CD4-positive, alpha-beta T cell treated with Interferon gamma for 1 hour (primary cell): ENCODE measurements around the gene LYPD1.

Experiments used
- DNase-seq: peaks from one replicate; pipeline ENCODE4 v3.0.0-alpha.2; 2020

The LYPD1 gene

DNA sequence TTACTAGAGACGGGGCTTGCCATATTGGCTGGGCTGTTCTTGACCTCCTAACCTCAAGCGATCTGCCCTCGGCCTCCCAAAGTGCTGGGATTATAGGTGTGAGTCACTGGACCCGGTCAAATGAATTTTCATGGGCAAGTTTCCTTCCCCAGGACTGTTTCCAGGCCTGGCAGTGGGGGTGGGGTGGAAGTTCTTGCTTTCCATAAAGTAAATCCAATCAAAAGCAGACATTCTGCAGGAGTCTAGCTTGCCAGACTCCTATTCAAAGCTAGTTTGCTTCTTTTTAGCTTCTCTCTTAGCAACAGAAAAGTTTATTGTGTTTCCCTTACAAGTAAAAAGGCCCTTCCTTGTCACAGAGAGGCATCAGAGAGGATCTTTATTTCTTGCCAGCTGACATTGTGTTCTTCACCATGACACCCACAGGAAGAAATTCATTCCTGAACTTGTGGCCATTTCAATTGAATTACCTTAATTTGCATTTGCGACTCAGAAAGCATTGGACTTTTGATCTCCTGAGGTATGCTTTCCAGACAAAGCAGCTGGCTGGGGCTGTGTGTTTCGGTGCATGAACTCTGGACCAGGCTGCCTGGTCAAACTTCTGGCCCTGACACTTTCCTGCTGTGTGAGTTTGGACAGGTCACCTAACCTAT lies 37.9 kb downstream of the LYPD1 start:
- DNase-seq, result no peak

DNA sequence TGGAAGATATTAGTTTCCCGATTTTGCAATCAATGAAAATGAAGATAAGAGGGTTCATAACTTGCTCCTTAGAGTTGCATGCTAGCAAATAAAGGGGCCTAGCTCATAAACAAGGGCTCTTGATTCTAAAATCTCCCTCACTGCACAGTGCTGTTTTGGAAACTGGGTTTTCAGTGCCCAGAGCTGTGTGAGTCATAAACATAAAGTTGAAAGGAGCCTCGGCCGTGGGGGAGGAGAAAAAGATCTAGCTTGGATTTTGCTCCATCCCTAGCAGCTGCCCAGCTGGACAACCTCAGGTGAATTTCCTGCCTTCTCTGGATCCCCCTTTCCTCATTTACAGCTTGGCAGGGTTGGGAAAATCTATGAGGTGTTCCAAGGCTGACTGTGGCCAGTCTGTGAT lies 42.5 kb downstream of the LYPD1 start:
- DNase-seq, result no peak

DNA sequence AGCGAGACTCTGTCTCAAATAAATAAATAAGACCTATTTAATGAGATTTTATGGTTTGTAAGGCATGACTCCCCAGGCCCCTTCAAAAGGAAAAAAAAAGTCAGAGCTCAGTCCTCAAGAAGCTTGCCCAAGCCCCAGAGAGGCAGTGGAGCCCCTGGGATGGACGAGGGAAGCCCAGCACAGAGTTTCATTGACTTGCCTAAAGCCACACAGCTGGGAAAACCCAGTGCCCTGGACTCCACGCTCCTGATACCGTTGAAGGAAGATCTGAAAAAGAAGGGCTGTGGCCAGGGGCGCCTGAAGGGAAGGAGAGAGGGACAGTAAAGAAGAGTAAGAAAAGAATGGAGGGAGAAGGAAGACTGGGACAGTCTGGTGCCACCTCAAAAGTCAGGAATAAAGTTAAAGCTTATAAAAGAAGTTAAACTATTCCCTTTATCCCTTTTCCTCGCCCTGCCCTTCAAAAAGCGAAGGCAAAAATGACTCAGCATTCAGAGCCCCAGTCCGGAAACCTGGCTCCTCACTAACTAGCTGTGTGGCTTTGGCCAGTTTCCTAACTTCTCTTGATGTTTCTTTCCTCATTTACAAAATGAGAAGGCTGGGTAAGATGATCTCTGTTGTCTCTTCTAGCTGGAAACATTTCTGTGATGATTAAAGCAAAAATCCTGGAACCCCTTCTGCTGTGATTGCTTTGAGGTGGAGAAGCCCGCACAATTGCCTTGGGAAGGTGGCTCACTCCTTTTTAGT lies 46.7 kb downstream of the LYPD1 start:
- DNase-seq, result no peak

DNA sequence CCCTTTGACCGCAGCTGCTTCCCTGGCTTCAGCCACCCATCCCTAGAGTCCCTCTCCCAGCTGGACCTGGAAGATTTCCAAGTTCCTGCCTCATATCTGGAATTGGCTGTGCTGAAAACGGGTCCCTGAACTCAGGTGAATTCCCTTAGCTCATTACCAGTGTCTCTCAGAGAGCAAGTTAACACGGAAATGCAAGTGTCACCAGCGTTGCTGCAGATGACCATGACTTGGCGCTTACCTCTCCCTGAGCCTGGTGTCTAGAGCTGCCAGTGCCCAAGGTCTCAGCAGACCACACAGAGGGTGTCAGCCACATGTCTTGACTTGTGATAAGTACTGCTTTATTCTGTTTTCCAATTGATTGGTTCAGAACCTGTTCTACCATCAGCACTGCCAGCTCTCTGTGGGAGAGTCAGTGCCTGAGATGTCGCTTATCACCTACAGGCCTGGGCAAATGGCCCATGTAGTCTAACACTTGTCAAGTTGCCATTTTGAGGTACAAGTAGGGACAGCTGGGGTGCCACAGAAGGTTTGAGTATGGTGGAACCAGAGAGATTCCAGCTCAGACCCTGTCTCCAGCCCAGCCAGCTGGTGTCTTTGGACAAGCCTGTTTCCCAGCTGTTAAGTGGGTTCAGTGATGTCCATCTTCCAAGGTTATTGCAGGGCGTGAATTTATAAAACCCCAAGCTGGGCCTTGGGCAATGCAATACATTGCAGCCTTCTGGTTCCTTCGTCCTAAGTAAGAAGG lies 48.7 kb downstream of the LYPD1 start:
- no peak for DNase-seq

DNA sequence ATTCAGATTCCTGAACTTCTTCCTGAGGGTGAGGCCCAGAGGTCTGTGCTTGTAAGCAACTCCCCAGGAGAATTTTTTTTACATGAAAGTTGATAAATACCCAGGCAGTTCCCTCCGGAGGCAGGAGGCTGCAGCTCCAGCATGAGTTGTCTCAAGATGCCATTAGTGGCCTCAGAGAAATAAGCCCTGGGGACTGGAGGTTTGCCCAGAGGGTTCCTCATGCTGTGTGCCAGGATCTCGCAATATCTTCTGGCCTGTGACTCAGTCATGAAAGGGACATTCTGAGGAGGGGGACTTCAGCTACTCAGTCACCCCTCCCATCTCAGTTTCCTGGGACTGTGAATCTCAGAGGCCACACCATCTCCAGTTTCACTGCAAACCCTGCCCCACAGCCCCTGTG lies 49.9 kb downstream of the LYPD1 start:
- no peak for DNase-seq

DNA sequence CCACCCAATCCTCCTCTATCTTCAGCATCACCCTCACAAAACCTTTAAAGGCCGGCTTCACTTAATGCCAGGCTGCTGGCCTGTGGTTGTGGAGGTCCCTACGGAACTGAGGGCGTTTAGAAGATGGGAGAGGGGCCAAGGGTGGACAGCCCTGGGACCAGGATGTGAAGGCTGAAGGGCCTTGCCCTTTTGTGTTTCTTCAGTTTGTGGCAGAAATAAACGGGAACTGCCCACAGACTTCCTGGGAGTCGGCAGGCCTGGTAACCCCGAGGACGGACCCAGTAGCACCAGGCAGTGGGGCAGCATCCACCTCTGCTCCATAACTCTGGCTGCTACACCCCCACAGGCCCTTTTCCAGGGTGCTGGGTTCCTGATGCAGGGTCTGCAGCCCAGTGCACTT lies 51.3 kb downstream of the LYPD1 start:
- no peak for DNase-seq

DNA sequence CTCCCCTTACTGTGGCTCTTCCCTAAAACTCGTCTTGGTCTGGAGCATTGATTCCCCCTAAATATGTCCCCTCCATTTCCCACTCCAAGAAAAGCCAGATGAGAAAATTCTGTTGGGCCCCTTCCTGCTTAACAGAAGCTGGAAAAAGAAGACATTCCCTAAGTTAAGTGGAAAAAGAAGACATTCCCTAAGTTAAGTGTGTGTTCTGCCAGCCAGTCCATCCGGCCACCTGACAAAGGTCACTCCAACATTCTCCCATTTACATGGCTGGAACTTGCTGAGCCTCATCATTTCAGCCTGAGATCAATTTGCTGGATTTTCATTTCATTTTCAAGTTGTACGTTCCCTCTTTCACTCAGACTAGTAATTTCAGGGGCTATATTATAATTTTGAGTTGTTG lies 52.0 kb downstream of the LYPD1 start:
- DNase-seq, result no peak

DNA sequence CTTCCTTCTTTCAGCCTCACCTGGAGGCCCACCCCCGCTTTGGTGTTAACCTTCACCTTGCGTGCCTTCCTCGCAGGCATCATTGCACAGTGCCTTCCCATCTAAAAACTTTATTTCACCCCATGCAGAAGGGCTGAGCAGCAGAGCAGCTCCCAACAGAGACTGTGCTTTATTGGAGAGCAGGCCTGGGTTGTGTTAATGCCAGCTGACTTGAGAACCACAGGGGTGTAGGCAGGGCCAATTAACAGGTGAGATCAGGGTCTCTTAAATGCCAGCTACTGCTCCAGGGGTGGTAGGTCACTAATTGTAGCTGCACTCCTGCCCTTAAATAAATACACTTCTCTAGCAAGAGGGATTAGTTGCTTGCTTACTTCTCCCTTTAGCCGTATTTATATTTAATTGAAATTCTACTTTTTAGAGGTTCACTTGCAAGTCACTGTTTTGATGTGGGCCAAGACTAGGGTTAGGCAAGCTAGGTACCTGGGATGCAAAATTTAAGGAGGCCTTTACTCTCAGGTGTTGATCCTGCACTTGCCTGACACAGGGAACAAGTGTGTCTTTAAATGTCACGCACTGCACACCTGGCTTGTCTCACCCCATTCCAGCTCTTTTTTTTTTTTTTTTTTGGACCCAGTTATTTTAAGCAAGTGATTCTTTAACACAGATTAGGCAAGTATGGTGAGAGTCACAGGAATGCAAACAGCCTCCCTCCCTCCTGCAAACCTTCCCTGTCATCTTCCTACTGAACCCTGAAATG lies 54.5 kb downstream of the LYPD1 start:
- DNase-seq, result no peak

DNA sequence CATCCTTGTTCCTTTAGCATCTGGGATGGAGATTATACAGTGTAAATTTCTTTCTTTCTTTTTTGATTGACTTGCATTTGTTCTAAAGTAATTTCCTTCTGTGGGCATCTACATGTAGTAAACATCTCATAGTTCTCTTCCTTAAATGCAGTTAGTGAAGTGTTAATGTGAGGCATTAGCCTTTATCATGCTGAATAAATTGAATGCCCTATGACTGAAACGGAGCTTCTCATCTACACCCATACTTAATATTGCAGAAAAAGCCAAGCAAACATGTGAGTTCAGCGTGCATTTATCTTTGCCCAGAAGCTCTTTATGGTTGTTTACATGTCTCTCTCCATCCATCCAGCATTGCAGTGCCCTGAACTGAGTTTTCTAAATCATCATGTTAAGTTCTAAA lies 58.3 kb downstream of the LYPD1 start:
- DNase-seq, result no peak

DNA sequence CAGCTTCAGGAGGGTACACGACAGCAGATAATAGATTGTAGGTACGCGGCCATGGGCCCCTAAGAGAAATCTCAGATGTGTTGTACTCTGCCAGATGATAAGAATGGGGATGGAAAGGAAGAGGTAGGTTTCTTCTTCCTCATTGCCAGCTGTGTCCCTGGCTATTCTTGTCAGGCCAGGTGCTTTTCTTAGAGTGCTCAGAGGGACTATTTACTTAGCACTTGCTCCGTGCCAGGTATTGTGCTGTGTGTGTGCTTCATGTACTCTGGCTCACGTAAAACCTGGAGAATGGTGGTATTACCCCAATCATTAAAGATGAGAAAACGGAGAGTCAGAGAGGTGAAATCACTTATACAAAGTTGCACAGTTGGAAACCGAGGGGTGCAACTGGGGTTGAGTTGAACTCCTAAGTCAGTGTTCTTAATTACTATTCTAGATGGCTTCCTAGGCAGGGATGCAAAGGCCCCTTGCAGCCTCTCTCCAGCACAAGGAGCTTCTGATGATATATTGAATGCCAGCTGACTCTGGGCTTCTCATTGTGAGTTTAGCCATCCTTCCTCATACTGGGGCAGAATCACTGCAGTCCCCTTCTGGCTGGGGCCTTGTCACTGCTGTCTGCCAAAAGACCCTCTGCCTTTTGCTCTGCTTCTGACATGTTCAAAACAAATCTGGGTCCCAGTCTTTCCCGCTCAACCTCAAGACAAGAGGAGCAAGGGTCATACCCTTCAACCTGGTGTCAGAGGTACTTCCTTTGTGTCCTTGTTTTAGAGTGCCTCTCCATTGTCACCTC lies 60.7 kb downstream of the LYPD1 start:
- DNase-seq, result no peak

DNA sequence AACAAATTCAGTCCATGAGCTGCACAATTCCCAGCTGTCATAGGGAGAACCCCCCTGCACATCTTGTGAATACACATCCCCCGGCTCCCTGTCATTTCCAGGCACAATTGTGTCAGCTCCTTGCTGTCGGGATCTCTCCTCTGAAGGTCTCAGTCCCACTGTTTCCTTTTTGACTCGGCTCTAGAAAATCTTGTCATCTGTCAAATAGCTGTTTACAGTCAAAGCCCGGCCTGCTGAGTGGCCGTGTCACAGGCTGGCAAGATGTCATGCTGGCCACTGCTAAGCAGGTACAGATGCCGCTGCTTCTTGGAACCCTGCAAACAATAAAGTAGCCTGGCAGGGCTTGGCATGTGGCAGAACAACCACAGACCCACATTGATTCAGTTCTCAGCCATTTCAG lies 61.7 kb downstream of the LYPD1 start:
- DNase-seq, result no peak

DNA sequence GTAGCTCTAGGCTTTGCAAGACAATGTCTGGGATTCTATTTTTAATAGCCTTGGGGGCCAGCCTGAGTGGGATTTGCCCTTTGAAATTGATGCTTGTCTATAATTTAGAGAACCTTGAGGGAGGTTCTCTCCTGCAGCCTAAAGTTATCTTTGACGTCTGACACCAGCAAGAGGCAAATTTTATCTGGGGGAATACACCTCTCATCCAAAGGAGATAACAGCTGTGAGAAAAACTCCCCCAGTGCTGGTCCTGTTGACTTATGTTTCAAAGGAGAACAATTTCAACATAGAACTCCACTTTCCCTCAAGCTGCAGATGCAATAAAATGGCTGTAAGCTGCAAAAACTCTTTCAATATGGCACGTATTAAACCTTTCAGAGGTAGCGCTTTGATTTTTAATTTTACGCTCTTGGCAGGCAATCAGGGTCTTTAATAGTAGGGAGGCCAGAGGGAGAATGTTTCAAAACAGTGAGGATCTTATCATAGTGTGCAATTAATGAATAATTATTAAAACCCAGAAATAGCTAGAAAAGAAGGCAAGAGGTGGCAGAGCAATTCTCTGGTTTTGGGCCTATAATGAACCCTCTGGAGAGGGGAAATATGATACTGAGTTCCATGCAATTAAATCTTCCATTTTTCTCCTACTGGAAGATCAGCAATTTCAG lies 62.4 kb downstream of the LYPD1 start:
- DNase-seq, result no peak

DNA sequence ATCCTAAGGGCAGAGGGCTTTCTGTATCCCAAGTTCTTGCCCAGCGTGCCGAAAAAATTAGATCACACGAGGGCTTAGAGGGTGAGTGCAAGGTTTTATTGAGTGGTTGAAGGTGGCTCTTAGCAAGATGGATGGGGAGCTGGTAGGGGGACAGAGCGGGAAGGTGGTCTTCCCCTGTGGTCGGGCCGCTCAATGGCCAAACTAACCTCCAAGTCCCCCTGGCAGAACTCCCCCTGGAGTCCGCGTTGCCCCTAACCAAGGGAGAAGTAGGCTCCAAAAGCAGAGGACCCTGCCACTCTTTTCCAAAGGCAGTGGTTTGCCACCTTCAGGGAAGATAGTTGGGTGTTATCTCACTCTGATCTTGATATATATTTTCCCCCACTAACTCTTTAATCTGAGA lies 63.4 kb downstream of the LYPD1 start:
- DNase-seq, result no peak

DNA sequence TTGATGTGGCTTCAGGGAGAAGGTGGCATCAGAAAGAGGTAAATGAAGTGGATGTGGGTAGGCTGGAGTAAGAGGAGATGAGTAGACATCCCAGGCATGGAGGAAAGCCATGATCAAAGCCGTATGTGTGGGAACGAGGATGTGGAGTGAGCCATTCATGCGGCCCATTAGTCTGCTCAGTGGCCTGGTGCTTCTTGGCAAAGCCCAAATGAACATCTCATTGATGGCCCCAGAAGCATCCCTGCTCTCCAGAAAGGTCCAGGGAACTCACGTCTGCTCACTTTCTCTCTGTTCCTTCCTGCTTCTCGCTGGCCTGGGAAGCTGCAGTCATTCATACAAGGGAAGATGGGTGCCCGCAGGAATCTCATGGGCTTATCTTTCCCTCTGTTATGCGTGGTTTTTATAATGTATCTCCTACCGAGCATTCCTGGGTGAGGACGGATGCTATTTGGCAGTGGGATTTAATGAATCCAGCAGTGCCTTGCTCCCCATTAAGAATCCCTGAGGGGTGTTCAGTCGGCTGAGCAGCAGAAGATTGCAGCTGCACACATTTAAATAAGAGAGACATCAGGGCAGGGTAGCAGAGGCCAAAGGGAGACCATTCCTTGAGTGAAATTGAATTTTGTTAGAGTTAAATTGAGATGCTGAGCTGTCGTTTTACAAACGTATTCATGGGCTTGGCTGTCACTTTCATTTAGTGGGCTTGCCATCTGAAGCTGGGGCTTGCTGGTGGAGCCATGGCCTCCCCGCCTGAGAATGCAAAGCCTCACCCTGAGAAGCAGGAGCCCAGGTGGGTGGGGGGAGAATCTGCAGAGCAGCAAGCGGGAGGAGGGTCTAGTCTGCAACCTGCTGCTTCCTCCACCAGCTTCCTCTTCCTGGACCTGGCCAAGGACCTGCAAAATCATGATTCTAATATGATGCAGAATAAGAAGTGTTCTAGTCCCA lies 64.5 kb downstream of the LYPD1 start:
- DNase-seq, result no peak

DNA sequence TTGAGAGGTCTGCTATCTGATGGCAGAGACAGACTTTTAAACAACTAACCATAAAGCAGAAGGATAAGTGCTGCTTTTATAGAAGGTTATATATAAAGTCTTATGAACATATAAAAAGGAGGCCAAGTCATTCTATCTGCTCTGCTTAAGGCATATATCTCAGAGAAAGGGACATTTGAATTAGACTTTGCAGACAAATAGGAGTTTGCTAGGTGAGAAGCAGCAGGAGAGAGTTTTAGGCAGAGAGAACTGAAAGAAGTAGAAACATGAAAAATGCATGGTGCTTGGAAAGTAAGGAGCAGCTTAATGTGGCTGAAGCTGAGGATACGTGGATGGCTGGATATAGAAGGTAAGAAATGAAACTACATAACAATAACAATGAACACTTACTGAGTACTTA lies 65.4 kb downstream of the LYPD1 start:
- DNase-seq, result no peak

DNA sequence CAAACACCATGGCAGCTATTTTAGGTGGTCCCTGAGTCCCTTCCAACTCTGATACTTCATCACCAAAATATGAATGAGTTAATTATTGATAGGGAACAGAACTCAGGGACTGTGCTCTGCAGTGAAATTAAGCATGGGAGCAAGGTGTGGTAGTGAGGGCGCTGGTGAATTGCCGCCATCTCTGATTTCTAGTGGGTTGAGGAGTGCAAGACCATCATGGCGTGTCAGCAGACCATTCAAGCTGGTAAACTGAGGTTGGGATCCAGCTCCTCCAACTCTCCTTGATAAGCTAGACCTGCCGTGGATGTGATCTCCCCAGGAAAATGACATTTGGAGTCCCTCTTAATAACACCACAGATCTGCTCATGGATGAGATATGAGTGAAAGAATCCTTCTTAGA lies 70.4 kb downstream of the LYPD1 start:
- DNase-seq, result no peak

DNA sequence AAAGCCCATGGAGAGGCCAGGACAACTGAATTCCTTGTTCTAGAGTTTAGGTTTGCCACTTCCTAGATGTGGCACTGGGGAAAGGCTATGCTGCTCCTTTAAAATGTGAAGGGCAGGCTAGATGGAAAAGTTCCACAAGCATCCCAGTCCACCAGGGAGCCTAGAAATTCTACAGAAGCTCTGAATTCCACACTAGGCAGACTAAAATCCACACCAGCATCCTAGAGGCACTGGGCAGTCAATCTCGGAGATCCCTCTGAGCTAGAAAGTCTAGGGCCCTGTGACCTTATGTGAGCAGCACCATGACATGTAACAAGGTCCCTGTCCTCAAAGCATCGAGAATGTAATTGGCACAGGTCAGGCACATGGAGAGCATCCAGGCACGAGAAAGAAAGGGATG lies 71.5 kb downstream of the LYPD1 start:
- DNase-seq, result no peak

DNA sequence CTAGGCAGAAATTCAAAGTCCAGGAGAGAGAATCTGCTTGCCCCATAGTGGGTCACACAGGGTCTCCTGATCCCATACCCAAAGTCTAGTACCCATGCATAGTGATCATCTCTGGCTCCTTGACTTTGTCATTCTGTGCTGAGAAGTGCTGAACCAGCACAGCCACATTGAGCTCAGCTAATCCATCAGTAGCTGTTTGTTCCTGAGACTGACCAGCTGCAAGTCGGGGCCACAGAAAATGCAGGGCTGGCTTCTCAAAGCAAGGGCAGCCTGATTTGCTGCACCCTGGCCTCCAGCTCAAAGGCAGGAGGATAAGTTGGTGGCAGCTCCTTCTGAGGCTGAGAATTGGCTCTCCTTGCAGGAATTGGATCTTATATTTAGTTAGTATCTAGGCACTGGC lies 72.2 kb downstream of the LYPD1 start:
- DNase-seq, result no peak

DNA sequence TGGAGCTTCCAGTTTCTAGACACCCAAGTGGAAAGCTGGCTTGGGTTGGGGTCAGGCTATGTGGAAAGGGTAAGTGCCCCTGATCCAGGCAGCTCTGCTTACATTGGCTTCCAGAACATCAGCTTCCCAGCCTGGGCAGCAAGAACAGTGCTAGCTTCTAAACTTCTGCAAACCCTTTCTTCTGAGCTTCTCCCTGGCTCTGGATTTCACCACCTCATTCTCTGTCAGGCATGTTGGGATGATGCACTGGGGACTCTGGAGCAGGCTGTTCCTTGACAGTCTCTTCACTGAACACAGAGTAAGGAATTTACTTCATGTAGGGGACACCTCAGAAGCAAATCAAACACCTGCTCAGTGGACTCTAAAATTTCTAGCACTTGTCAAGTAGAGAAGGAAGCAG lies 72.8 kb downstream of the LYPD1 start:
- DNase-seq, result no peak

DNA sequence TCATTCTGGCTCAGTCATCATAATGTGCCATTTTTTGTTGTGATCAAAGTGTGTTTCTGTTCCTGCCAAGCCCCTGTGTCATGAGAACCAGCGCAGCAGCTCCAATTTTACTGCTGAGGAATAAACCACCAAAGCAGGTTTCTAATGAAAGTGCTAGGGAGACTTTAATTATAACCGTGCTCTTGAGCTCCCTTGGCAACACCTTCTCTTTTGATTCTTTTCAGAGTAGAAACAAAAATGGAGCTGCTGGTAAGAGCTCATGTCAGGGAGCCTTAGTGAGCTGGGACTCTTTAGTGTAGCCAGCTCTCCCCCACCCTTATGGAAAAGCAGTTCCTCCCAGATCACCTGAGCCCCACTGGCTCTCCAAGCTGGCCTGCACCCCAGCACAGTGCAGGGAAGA lies 74.3 kb downstream of the LYPD1 start:
- no peak for DNase-seq

DNA sequence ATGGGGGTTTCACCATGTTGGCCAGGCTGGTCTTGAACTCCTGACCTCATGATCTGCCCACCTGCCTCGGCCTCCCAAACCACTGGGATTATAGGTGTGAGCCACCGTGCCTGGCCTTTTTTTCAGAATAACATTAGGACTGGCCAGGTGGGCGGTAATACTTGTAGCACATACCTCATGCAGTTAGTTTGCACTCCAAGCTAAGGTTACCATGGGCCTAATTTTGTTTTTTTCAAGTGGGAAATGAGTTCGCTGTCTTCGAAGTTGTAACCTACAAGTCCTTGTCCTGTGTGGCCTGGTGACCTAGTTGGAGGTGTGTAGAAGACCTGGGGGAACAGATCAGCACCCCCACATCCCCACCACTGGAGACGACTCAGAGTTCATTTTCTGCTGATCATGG lies 74.8 kb downstream of the LYPD1 start:
- no peak for DNase-seq
